Measurements from ENCODE around the gene SPACDR.
A peak's percentile ranks its signal among the peaks of the same experiment; 100 is the strongest.

Gene SPACDR

DNA sequence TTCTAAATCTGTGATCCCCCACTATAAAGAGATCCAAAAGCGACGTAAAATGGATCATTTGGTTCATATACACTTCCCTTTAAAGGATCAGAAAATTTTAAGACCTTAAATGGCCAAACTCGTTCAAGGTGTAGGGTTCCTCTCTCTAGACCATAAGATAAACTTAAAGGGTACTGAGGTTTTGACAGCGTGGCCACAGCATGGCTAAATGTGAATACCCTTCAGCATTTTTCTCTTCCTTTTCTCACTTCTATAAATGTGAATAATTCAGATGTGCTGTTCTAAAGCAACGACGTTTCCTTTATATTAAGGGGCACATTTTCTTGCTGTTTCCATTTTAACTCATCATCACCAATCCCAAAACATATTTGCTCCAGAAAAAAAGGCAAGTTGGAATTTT, 40.7 kb downstream of the SPACDR start:
- TF ChIP-seq, protein P1, sequence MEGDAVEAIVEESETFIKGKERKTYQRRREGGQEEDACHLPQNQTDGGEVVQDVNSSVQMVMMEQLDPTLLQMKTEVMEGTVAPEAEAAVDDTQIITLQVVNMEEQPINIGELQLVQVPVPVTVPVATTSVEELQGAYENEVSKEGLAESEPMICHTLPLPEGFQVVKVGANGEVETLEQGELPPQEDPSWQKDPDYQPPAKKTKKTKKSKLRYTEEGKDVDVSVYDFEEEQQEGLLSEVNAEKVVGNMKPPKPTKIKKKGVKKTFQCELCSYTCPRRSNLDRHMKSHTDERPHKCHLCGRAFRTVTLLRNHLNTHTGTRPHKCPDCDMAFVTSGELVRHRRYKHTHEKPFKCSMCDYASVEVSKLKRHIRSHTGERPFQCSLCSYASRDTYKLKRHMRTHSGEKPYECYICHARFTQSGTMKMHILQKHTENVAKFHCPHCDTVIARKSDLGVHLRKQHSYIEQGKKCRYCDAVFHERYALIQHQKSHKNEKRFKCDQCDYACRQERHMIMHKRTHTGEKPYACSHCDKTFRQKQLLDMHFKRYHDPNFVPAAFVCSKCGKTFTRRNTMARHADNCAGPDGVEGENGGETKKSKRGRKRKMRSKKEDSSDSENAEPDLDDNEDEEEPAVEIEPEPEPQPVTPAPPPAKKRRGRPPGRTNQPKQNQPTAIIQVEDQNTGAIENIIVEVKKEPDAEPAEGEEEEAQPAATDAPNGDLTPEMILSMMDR (IDR thresholded peaks at IDR 0.05; ENCODE audit: borderline replicate concordance, control extremely low read depth, extremely low read depth, insufficient read depth, missing control alignments): no peak
- in situ Hi-C loops (cut with MboI; ENCODE audit: low sequenced_read_pairs, unreplicated experiment): no loop called here
- DNase-seq (ENCODE audit: low spot score): peak; percentile 37

DNA sequence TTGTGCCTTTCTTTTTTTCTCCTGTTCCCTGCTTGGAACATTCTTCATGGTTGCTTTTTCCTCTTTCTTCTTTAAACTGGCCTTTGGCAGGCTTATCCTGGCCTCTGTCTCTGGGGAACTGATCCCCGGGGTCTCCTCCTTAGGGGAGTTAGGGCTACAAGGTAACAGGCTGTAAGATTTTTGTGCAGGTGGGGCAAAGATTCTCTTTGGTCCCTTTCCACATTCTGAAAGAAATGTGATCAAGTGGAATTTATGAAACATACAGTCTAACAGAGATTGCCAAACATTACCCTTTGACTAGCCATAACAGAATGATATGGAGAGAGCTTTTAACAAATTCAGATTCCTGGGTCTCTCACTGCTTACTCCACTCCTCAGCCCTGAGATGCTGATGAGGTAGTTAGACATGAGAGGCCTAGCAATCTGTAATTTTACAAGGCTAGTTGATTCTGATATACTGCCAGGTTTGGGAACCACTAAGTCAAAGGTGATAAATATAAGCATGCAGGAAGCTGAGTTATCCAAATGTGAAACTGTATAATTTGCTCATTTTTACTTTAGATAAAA, 44.3 kb downstream of the SPACDR start:
- TF ChIP-seq, protein P1 (IDR thresholded peaks at IDR 0.05; ENCODE audit: borderline replicate concordance, control extremely low read depth, extremely low read depth, insufficient read depth, missing control alignments): no peak
- in situ Hi-C loops (cut with MboI; ENCODE audit: low sequenced_read_pairs, unreplicated experiment): no loop called here
- DNase-seq (ENCODE audit: low spot score): no peak

DNA sequence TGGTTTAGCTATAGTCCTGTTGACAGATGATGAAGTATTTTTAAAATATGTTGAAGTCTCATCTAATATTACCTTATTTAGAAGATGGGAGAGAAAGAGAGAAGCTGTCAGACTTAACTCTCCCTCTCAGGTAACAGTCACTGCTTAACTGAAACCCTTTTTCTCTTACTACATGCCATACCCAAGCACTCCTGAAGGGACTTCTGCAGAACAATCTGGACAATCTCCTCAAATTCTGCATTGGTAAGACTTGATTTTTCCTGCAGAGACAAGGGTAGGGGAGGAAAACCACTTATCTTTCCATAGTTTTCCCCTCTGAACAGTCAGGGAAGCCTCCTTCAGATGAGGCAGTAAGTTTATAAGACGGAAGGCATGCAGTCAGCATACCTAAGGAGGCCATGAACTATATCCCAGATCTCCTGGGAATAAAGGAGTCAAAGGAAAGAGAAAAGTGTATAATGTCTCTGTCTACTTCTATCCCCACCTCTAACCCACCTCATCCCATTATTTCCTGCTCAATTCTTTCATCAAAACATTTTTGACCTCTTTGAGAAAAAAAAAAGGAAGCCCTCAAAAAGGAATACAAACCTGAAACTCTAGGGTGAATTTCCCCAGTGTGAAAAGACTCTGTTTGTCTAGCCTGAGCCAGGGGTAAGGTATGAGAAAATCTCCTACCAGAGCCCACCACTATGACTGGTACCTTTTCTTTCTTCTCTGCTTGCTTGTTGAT, 45.0 kb downstream of the SPACDR start:
- in situ Hi-C loops (cut with MboI; ENCODE audit: low sequenced_read_pairs, unreplicated experiment): no loop called here
- DNase-seq (ENCODE audit: low spot score): no peak
- TF ChIP-seq, protein P1 (IDR thresholded peaks at IDR 0.05; ENCODE audit: borderline replicate concordance, control extremely low read depth, extremely low read depth, insufficient read depth, missing control alignments): no peak

DNA sequence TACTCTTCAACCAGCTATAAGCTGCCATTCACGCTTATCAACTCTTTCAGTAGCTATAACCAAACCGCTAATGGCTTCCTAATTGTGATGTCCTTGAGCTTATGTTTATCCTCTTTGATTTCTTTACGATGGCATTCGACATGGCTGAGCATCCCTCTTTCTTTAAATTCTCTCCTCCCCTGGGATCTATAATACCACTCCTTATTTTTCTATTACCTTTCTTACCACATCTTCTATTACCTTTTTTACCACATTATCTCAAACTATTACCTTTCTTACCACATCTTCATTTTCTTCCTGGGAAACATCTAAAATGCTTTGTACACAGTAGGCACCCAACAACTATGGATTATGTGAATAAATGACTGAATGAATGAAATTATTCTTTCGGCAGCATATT, 48.6 kb downstream of the SPACDR start:
- in situ Hi-C loops (cut with MboI; ENCODE audit: low sequenced_read_pairs, unreplicated experiment): no loop called here
- no peak for DNase-seq (ENCODE audit: low spot score)
- TF ChIP-seq, protein P1 (IDR thresholded peaks at IDR 0.05; ENCODE audit: borderline replicate concordance, control extremely low read depth, extremely low read depth, insufficient read depth, missing control alignments): no peak

DNA sequence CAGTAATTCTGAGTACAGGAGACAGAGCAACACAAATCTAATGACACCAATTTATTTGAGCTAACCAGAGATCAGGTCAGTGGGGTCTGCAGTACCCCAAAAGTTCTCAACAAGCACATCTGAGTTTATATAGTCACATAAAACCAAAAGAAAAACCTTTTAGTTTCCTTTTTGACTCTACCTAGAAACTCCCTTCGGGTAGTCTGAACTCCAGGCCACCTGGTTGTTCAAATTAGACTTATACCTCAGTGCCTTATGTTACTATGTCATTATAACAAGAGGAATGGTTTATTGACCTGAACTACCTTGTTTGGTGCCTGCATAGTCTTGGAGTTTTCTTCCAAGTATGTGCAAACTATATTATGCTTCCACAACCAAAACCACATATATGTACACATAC, 50.2 kb downstream of the SPACDR start:
- TF ChIP-seq, protein P1 (IDR thresholded peaks at IDR 0.05; ENCODE audit: borderline replicate concordance, control extremely low read depth, extremely low read depth, insufficient read depth, missing control alignments): no peak
- DNase-seq (ENCODE audit: low spot score): no peak
- in situ Hi-C loops (cut with MboI; ENCODE audit: low sequenced_read_pairs, unreplicated experiment): no loop called here

DNA sequence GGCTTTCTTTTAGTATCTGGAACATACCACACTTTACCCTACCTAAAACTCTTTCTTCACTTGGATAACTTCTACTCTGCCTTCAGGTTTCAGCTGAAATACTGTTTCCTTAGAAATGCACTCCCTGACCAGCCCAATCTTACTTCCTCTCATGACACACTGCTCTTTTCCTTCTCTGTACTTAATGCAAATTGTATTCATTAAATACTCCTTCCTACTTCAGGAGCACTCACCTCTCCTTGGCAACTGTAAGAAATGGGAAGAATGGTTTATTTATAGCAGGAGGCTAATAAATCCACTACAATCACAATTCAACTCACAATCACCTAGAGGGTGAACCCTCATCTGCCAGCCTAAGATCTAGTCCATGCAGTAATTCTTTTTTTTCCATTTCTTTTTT, 50.7 kb downstream of the SPACDR start:
- TF ChIP-seq, protein P1 (IDR thresholded peaks at IDR 0.05; ENCODE audit: borderline replicate concordance, control extremely low read depth, extremely low read depth, insufficient read depth, missing control alignments): no peak
- in situ Hi-C loops (cut with MboI; ENCODE audit: low sequenced_read_pairs, unreplicated experiment): no loop called here
- DNase-seq (ENCODE audit: low spot score): no peak

Data from GM13976 (cell line).